HG03025 (cell line): ENCODE results near the gene PVR.
A peak's percentile ranks its signal among the peaks of the same experiment; 100 is the strongest.

Source experiments
- ATAC-seq: cut with Tn5 transposase; IDR thresholded peaks from one replicate; pipeline ENCODE4 v1.9.1; 2021; ENCODE audit warnings: mild to moderate bottlenecking, moderate library complexity; ENCODE audit not compliant: unreplicated experiment, low FRiP score

PVR gene

GRCh38 chr19:44642377-44642776 is 1.3 kb upstream of the PVR start:
- no peak for ATAC-seq

GRCh38 chr19:44644402-44645016 is 799 bp downstream of the PVR start:
- ATAC-seq: no peak

- ATAC-seq: no peak
Observed at GRCh38 chr19:44645407-44646048, 1.8 kb downstream of the PVR start.

- no peak for ATAC-seq
Observed at GRCh38 chr19:44646049-44646416, 2.3 kb downstream of the PVR start.

- ATAC-seq: no peak
Observed at GRCh38 chr19:44647144-44647543, 3.4 kb downstream of the PVR start.

- no peak for ATAC-seq
Observed at GRCh38 chr19:44648631-44649251, 5.0 kb downstream of the PVR start.

GRCh38 chr19:44649578-44650145 is 6.0 kb downstream of the PVR start:
- ATAC-seq: no peak

- ATAC-seq: no peak
Observed at GRCh38 chr19:44653343-44653742, 9.6 kb downstream of the PVR start.

- ATAC-seq: peak; percentile 61
Observed at GRCh38 chr19:44653977-44654774, 10.5 kb downstream of the PVR start.

- ATAC-seq: no peak
Observed at GRCh38 chr19:44657211-44657921, 13.7 kb downstream of the PVR start.

- ATAC-seq: no peak
Observed at GRCh38 chr19:44658069-44658733, 14.5 kb downstream of the PVR start.

- no peak for ATAC-seq
Observed at GRCh38 chr19:44660081-44660480, 16.4 kb downstream of the PVR start.

- no peak for ATAC-seq
Observed at GRCh38 chr19:44661205-44661604, 17.5 kb downstream of the PVR start.

- no peak for ATAC-seq
Observed at GRCh38 chr19:44661904-44662303, 18.2 kb downstream of the PVR start.

GRCh38 chr19:44662691-44663385 is 19.1 kb downstream of the PVR start:
- no peak for ATAC-seq

- ATAC-seq: no peak
Observed at GRCh38 chr19:44663996-44664395, 20.3 kb downstream of the PVR start.

GRCh38 chr19:44664976-44665375 is 21.3 kb downstream of the PVR start:
- ATAC-seq: no peak

- no peak for ATAC-seq
Observed at GRCh38 chr19:44666852-44667556, 23.3 kb downstream of the PVR start.
